Epidermal melanocyte (primary cell): Measurements from ENCODE around the gene BPIFB6.
"Not testable (repeated sequence)": the region's sequence is repeated elsewhere in the genome, so short reads cannot be mapped to it uniquely, and the experiment has no call there.

Experiments
- DNase-seq: peaks from one replicate; pipeline ENCODE4 v3.0.0; 2011; ENCODE audit warnings: low spot score; ENCODE audit not compliant: insufficient read length

The BPIFB6 gene

DNA sequence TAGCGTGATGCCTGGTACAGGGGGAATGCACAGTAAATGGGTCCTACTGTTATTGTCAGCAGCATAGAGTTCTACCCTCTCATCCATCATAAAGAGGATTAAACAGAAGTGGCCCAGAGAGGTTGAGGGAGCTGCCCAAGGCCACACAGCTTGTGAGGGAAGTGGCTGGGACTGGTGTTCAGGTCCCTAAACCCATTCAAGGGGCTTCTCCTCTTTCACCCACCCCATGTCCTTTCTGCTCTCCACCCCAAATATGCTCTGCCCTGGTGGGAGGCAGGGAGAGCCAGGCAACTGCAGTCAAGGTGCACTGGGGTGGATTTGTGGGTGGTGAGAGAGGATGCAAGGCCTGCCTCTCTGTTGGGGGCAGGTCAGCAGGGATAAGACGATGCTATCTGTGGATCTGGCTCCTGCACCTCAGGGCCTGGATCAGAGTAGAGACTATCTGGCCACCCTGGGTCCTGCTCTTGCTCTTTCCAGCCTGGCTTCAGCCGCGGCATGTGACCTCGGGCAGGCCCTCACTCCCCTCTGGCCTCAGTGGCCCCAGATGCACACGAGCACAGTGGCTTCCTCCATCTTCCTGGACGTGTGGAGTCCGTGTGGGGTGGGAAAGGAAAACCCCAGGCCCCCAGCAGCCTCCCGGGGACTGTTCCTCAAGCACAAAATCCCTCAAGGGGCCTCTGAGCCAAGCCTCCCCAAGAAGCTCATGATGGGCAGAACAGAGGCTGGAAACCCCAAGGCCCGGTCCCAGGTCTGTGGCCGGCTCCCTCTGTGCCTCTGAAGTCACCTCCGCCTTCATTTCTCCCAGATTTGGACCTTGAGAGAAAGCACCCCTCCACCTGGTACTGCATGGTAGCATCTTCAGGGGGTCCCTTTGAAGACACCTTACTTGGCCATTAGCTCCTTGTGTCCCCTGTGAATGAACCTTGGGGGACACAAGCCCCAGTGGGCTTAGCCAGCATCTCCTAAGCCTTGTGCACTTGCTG lies 3.4 kb upstream of the BPIFB6 start:
- DNase-seq, result no peak

DNA sequence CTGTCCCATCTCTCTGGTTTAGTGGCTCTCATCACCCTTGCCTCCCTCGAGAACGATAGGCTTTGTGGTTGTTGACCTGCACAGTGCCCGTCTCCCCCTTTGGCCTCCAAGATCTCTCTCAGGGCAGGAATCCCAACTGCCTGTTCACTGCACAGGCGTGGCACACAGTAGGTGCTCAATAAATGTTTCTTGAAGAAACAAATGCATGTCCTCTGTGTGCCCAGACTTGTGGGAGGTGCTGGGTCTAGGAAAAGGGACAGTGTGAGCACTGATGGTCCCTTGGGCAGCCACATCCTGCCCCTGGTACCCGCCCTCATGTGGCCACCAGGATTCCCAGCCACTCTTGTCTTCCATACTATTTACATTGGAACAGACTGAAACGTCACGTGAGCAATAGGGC lies 2.6 kb upstream of the BPIFB6 start:
- no peak for DNase-seq

DNA sequence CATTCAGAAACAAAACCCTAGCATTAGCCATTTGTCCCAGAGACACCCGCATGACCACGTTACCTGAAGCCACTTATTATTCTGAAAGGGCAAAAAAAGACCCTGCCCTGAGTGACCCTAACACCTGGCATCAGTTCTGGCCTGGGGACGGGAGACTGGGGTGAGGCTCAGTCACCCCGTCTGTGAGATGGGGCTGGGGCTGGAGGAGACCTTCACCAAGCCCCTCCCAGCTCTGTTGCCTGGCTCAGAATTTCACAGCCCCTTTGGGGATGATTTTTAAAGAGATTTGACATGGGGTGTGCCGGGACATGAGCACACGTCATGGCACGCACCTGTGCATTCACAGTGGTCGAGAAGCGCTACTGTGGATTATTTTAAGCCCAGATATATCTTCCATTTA lies 1.4 kb upstream of the BPIFB6 start:
- DNase-seq, result no peak

DNA sequence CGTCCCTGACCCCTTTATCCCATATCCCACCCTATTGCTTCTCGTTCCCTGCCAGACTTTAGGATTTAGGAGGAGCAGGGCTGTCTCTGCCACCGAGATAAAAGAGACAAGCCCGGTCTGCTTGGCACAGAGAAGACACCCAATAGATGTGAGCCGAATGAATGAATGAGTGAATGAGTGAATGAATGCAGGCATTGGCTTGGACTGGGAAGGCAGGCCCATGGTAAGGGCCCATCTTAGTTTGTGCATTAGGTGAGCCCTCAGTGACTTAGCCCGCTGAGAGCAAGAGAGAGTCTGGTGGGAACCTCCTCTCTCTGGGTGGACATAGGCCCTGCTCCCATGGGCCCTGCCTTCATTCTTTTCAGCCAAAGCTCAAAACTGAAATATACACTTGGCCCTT lies 879 bp upstream of the BPIFB6 start:
- no peak for DNase-seq

DNA sequence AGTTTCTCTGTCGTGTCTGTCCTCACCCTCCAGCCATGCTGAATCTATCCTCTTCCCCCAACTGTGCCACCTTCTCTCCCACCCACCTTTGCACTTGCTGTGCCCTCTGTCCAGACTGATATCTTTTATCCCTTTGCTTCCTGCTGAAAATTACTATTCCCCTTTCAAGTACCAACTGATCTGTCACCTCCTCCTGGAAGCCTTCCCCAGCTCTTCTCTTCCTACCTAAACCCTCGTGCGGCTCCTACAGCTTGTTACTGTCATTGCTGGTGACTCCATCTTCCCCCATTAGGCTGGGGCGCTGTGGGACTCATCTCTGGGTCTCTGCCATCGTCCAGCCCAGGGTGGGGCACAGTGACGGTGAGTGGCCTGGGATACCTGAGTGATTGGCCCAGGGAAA lies 1.1 kb downstream of the BPIFB6 start:
- no peak for DNase-seq

DNA sequence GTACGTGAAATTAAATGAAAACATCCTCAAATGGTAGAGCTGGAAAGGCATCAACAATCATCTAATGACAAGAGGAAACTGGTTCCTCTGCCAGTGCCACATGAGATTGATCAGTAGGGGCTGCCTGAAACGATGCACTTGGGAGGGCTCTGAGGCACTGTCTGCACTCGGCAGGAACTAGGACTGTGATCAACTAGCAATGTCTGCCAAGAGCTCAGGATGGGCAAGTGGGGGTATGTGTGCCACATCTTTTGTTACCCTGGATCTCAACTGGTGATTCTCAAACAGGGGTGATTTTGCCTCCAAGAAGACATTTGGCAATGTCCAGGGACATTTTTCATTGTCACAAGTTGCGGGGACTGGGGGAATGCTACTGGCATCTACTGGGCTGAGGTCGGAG lies 1.9 kb downstream of the BPIFB6 start:
- DNase-seq, result no peak

DNA sequence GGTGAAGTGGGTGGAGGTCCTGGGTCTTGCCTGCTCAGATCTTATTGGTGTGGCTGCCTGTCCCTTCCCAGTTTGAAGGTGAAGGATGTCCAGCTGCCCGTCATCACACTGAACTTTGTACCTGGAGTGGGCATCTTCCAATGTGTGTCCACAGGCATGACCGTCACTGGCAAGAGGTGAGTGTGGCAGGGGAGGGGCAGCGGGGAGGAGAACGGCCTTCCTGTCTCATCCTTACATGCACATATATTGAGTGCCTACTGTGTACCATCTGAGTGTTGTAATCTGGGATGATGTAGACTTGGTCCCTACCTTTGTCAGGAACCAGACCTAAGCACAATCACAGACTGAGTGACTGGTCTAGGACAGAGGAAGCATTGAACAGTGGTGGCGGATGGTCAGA lies 2.7 kb downstream of the BPIFB6 start:
- DNase-seq, result no peak

DNA sequence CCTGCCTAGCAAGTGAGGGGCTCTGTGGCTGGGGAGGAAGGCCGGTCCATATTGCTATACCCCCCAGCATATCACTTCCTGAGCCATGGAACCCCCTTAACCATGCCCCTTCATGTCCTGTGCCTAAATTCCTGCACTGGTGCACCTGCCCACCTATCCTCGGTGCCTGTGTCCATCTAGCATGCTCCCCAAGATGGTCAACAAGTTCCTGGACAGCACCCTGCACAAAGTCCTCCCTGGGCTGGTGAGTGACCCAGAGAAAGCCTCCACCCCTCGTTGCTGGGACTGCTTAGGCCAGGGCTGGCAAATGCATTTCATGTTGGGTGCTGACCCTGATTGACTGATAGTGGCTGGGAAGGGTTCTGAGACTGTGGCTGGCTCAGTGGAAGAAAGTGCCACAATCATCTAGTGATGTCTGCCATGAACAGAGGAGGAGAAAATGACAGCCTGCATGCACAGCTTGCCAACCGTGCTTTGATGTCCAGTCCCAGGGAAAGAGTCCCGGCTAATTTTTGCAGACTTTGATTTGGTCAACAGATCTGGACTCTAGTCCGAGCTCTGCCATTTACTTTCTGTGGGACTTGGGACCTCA lies 3.5 kb downstream of the BPIFB6 start:
- no peak for DNase-seq

DNA sequence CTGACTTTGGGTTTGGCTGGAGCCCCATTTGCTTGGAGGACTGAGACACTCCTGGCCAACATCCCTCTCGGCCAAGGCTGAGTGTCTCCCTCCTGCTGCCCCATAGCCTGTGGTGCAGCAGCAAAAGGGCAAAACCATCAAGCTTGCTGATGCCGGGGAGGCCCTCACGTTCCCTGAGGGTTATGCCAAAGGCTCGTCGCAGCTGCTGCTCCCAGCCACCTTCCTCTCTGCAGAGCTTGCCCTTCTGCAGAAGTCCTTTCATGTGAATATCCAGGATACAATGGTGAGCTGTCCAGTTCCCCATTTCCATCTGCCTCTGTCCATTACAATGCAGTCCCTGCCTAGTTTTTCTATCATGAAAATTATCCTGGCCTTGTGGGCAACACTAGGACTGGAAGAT lies 6.0 kb downstream of the BPIFB6 start:
- no peak for DNase-seq

DNA sequence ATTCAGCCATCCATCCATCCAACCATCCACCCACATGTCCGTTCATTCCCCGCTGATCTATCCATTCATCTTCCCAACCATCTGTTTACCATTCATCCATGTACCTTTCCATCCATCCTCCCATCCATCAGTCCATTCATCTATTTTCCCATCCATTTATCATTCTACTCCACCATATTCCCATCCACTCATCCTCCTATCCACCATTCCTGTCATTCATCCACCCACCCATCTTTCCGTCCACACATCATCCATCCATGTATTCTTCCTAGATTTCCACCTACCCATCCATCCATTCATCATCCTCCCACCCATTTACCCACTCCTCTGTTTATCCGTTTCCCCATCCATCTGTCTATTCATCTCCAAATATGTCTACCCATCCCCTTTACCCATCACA lies 6.8 kb downstream of the BPIFB6 start:
- DNase-seq, result no peak

DNA sequence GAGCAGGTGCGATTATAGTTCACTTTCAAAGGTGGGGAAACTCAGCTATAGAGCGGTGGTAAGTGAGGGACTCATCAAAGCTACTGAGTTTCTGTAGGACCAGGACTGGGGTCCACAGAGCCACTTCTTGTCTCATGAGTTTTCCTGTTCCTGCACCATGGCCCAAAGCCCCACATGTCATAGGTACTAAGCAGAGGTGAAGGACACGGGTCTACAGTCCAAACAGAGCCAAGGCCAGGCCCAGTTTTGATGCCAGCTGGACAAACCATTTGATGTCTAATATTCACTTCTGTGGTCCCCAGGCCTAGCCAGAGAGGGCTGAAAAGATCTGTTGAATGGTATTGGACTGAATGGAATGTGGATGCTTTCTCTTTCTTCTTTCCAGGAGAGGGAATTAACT lies 11.0 kb downstream of the BPIFB6 start:
- DNase-seq, result no peak

DNA sequence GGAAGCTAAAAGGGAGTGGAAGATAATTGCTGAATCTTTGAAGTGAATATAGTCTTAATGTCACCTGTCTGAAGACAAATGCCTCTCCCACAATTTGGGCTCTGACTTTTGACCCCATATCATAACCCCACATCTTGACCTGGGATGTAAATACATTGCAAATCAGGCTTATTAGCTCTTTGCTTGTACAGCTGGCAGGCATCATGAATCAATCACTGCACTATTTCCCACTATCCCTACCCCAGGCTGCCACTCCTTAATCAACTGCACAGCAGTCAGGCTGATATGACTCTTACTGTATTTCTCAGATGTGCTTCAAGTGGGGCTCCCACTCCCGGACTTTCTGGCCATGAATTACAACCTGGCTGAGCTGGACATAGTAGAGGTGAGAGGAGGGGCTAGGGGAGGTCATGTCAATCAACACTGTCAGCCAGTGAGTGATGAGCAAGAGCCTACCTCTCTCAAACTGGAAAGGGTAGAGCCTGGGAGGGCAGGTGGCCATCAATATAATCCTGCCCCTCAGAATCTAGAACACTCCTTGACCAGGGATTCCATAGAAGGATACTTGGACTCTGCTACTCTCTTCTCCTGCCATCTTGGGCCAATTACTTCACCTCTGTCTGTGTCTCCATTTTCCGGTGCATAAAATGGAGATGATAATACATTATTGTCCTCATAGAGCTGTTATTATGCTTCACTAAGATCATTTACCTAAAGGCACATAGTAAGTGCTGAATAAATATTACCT lies 11.7 kb downstream of the BPIFB6 start:
- DNase-seq, result no peak

DNA sequence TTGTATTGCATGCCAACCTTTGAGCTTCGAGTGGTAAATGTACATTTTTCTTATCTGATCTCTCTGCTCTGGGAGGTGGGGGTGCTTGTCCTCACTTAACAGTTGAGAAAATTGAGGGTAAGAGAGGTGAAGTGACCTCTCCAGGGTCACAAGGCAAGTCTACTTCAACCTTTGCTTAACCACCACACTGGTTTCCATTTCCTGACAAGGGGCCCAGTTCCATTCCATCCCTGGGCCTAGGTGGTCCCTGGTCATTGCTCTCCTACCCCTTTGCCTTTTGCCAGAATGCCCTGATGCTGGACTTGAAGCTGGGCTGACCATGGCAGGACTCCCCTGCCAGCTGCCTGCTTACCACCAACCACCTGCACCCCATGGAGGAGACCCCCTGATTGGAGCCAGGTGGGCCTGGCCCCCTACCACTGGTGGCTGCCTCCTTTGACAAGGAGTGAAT lies 12.3 kb downstream of the BPIFB6 start:
- DNase-seq, result no peak

DNA sequence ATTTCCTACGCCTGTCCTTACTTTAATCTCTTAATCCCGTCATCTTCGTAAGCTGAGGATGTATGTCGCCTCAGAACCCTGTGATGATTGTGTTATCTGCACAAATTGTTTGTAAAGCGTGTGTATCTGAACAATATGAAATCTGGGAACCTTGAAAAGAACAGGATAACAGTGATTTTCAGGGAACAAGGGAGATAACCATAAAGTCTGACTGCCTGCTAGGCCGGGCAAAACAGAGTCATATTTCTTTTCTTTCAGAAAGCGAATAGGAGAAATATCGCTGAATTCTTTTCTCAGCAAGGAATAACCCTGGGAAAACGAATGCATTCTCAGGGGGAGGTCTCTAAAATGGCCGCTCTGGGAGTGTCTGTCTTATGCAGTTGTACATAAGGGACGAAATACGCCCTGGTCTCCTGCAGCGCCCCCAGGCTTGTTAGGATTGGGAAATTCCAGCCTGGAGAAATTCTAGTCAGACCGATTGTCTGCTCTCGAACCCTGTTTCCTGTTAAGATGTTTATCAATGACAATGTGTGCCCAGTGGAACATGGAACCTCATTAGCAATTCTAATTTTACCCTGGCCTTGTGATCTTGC lies 13.8 kb downstream of the BPIFB6 start:
- not testable (repeated sequence) for DNase-seq

DNA sequence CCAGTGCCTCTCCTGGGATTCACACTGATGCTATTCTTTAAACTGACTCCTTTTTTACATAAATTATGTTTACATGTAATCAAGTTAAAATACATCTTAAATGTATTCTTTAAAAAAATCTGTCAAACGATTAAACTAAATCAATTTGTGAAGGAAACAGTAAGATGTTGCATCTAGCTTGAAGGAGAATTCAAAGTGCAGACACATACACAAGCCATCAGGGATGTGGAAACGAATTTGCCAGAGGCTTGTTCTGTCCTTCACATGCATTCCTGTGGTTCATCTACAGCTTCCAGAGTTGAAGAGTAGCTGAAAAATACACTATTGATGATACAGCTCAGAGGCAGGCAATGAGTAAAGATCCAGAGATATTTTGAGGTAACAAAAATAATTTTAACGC lies 15.0 kb downstream of the BPIFB6 start:
- DNase-seq, result no peak

DNA sequence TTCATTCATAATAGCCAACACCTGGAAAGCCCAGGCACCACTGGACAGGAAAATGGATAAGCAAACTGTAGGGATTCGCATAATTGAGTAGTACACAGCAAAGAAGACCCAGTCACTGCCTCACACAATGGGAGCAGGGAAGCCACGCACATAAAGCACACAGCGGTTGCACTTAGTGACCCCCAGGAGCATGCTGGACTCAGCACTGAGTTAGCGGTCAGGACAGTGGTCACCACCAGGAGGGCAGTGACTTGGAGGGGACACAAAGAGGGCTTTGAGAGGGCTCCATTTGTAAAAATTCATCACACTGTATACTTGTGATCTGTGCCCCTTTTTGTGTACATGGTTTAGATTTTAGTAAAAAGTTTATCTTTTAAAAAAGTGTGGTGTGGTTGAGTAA lies 19.9 kb downstream of the BPIFB6 start:
- DNase-seq, result no peak

DNA sequence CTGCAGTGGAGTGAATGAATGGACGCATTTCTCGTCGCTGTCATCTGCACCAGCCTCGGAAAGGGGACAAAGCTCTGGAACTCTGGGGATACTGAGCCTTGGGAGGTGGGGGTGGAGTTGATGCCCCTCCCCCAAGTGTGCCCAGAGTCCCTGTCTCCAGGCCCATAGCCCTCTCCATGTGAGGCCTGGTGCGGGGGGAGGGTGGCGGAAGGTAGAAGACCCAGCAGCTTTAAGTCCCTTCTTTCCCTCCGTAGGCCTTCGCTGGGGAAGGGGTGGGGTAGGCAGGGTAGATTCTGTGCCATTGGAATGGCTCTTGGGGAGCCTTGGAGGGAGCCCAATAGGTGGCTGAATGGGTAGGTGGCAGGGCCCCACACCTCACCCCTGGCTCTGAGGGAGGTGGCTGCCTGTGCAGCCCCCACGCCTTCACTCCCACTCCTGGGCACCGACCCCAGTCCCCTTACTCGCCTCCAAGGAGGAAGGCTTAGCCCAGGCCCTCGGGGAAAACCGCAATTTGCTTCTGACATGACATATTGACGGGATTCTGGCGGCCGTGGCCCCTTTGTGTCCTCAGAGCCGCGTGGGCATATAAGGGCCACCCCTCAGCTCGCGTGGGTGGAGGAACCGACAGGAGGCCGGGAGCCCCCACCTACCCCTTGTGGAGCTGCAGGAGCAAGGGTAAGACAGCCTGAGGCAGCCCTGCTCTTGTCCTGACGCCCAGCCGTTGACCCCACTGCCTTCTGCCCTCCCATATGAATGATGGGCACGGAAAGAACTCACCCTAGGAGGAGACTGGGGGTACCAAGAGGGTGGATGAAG lies 22.1 kb downstream of the BPIFB6 start, which contains the start of gene BPIFB3:
Gene BPIFB3, plus strand, starts transcription at position 613 of the 816 bp plus-strand sequence. CDS start 1,533 bp downstream, outside the sequence.
- no peak for DNase-seq

DNA sequence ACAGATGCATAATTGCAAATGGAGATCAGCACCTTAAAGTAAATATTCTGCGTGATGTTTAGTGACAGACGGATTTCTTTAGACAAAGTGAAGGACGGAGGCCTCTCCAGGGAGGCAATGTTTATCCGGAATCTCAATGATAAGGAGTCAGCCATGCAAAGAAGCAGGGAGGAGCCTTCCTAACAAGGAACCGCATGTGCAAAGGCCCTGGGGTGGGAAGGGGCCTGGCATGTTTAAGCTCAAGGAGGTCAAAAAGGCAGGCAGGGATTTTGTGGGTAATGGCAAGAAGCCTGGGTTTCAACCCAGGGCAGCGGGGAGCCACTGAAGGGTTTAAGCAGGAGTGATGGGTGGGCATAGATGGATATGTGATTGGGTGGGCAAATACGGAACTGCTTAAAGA lies 22.9 kb downstream of the BPIFB6 start:
- no peak for DNase-seq

DNA sequence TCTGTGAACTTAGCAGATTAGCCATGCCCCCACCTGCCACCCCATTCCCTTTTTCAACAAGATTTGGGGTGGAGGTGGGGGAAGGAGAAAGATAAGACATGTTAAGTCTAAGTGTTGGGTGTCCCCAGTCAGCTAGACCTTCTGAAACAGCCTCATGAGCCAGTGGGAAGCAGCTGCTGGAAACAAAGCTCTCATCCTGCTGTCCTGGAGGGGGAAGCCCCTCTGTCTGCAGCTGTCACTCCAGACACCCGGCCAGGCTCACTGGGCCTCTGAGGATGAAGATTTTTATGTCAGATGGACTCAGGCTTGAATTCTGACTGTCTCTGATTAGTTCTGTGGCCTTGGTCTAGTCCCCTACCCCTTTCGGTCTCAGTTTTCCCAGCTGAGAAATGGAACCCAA lies 23.3 kb downstream of the BPIFB6 start:
- DNase-seq, result no peak

DNA sequence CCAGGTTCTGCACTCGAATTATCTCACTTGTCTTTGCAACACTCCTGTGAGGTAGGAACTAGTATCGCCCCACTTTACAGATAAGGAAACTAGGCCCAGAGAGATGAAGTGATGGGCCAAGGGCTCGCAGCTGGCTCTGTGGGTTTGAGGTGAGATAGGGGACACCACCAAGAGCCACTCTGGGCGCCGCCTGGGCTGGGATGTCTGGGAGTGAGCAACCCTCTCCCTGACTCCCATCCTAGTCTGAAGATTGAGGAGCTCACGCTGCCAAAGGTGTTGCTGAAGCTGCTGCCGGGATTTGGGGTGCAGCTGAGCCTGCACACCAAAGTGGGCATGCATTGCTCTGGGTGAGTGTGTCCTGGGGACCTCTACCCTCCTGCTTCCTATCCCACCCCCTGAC lies 27.7 kb downstream of the BPIFB6 start:
- DNase-seq, result no peak
